Measurements from ENCODE around the gene TRPM3. TPM values are rescaled to one million over a fixed set of nuclear protein-coding genes. Genes with fewer than 3 reads are reported as not detected.

Gene TRPM3
- total RNA-seq, 6 donors from 2014 or later: 0.10 to 1.0 (median 0.17) TPM; not detected in 1

DNA sequence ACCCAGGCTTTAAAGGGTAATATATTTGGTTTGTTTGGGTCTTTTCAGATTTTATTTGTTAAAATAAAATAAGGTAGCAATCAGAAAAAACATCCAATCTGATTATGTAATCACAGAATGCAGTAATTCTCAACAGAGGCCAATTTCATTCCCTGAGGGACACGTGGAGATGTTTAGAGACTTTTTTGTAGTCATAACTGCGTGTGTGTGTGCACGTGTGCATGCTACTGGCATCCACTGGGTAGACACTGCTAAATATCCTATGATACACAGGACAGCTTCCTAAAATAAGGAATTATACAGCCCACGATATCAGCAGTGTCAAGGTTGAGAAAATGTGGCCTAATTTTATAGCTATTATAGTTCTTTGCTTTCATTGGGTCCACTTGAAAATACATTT, 526.2 kb downstream of the TRPM3 start:
- 74 to 80% methylated on average over 4 of the region's 4 CpGs for WGBS, 2 donors

DNA sequence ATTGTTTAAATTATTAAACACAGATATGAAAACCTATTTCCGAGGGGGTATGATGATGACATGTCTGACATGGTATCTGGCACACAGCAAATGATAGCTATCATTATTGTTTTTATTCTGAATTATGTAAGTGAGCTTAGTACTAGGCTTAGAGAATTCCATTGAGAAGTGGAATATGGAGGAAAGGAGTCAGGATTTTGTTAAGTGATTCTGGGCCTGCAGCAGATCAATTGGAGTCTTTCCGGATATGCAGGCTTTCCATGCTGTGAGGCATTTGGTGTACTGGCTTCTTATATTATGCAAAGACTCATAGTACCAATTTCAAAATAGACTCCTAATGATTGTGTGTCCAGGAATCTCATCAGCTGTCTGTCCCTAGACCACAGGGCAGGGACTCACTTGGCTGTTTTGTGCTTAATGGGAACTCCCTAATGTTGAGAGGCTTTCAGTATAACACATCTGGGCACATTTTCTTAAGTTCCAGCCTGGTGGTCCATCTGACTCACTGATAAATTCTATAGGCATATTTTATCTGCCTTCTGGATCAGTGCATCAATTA, 527.0 kb downstream of the TRPM3 start:
- 69 to 80% methylated on average over 2 of the region's 2 CpGs for WGBS, 2 donors
- no peak overlapping the region for H3K4me3 ChIP-seq
- H3K4me1 ChIP-seq: peaks cover 0 to 21% (median 6%) of the 10 kb centered on the region in 4 donors
- ATAC-seq (ENCODE audit: low FRiP score in 2 of 2): peak in 1 of 2 donors; percentile 32
- no peaks in the 10 kb centered on the region for H3K36me3 ChIP-seq
- no peak for DNase-seq
- H3K27me3 ChIP-seq: no peaks in the 10 kb centered on the region
- no peaks in the 10 kb centered on the region for H3K9me3 ChIP-seq
- H3K27ac ChIP-seq: no peak overlapping the region
- TF ChIP-seq POLR2AphosphoS5 (IDR thresholded peaks at IDR 0.05): peak in 1 of 2 donors; percentile 7
- TF ChIP-seq, protein P1, sequence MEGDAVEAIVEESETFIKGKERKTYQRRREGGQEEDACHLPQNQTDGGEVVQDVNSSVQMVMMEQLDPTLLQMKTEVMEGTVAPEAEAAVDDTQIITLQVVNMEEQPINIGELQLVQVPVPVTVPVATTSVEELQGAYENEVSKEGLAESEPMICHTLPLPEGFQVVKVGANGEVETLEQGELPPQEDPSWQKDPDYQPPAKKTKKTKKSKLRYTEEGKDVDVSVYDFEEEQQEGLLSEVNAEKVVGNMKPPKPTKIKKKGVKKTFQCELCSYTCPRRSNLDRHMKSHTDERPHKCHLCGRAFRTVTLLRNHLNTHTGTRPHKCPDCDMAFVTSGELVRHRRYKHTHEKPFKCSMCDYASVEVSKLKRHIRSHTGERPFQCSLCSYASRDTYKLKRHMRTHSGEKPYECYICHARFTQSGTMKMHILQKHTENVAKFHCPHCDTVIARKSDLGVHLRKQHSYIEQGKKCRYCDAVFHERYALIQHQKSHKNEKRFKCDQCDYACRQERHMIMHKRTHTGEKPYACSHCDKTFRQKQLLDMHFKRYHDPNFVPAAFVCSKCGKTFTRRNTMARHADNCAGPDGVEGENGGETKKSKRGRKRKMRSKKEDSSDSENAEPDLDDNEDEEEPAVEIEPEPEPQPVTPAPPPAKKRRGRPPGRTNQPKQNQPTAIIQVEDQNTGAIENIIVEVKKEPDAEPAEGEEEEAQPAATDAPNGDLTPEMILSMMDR (IDR thresholded peaks at IDR 0.05): no peak

More for the DNA sequence above, 526.2 kb downstream of the TRPM3 start:
- Histone ChIP-seq H3K4me3 (no peak overlapping the region), H3K4me1 (peaks cover 3 to 24% (median 6%) of the 10 kb centered on the region in 4 donors), H3K27ac (no peak overlapping the region), H3K36me3 (no peaks in the 10 kb centered on the region), H3K9me3 (no peaks in the 10 kb centered on the region), H3K27me3 (no peaks in the 10 kb centered on the region)
- DNase-seq (no peak), ATAC-seq (ENCODE audit: low FRiP score in 2 of 2) (no peak)
- TF ChIP-seq, protein P1 (IDR thresholded peaks at IDR 0.05): no peak
- TF ChIP-seq POLR2AphosphoS5 (IDR thresholded peaks at IDR 0.05) (no peak), EP300 (IDR thresholded peaks at IDR 0.05) (no peak), POLR2A (IDR thresholded peaks at IDR 0.05) (no peak)

DNA sequence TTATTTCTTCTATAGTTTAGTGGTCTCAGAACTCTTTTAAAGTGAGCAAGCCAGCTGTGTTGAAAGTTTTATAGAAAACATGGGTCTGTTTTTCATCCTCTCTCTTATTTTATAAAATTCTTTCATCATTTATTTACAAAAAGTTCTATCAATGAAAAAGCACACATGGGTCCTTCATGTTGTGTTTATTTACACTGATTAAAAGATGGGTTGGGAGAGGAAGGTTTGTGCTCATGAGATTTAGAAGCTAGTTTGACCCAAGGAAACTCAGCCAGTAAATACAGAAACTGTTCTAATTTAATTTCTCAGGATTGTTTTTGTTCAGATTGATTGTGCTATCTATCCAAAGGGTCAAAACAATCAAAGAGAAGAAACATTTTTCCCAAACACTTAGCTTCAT, 528.2 kb downstream of the TRPM3 start:
- H3K36me3 ChIP-seq: no peaks in the 10 kb centered on the region
- H3K9me3 ChIP-seq: no peaks in the 10 kb centered on the region
- H3K27ac ChIP-seq: peak overlapping the region in 2 of 4 donors; percentile 10 to 57
- ATAC-seq (ENCODE audit: low FRiP score in 2 of 2) (no peak), DNase-seq (no peak)
- H3K27me3 ChIP-seq: no peaks in the 10 kb centered on the region
- peaks cover 0 to 22% (median 9%) of the 10 kb centered on the region in 4 donors for H3K4me1 ChIP-seq
- H3K4me3 ChIP-seq: no peak overlapping the region
- TF ChIP-seq POLR2AphosphoS5 (IDR thresholded peaks at IDR 0.05): no peak
- TF ChIP-seq, protein P1 (IDR thresholded peaks at IDR 0.05): no peak

DNA sequence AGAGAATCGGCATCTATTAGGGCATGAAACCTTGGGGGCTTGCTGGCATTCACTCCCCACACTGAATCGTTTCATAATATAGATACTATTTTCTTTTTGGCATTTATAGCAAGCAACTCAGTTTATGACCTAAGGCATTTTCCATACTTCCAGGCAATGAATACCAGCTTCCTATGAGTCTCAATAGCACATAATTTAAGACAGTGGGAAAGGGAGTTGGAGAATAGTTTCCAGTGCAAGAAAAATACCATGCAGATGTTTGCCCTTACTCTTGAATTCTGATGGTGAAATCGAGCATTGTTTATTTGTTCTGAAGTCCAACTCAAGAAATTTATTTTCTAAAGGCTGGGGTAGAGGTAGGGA, 531.1 kb downstream of the TRPM3 start:
- Histone ChIP-seq H3K4me3 (no peak overlapping the region), H3K36me3 (no peaks in the 10 kb centered on the region), H3K9me3 (no peaks in the 10 kb centered on the region), H3K27ac (peak overlapping the region; percentile 19 to 72 (median 60)), H3K4me1 (peaks cover 0 to 37% (median 11%) of the 10 kb centered on the region in 4 donors), H3K27me3 (no peaks in the 10 kb centered on the region)
- ATAC-seq (ENCODE audit: low FRiP score in 2 of 2) (peak in 1 of 2 donors; percentile 33), DNase-seq (no peak)
- 57 to 67% methylated on average over 3 of the region's 3 CpGs for WGBS, 2 donors
- TF ChIP-seq POLR2A (IDR thresholded peaks at IDR 0.05): no peak
- TF ChIP-seq, protein P1 (IDR thresholded peaks at IDR 0.05): no peak
- TF ChIP-seq EP300 (IDR thresholded peaks at IDR 0.05): no peak
- no peak for TF ChIP-seq POLR2AphosphoS5 (IDR thresholded peaks at IDR 0.05)
